K562 (cell line): ENCODE data around the gene MADD. TPM values are rescaled to one million over a fixed set of nuclear protein-coding genes. Genes with fewer than 3 reads are reported as not detected.

Source experiments
- BCOR ChIP-seq: fragments of 450-650 bp; IDR thresholded peaks from 2 replicates; pipeline ENCODE4 v1.6.1; 2016
- CBFA2T3 ChIP-seq: fragments of 450-650 bp; IDR thresholded peaks from 2 replicates; pipeline ENCODE4 v1.6.1; 2017
- CEBPB ChIP-seq: fragments of 450-650 bp; IDR thresholded peaks from 2 replicates; pipeline ENCODE4 v1.6.1; 2016; ENCODE audit warnings: missing genetic modification characterization, missing compliant biosample characterization
- CHAMP1 ChIP-seq: fragments of 450-650 bp; IDR thresholded peaks from 2 replicates; pipeline ENCODE4 v1.6.1; 2016; ENCODE audit warnings: mild to moderate bottlenecking
- CHD1 ChIP-seq: fragments of 200-600 bp; sonication (generic); IDR thresholded peaks from one replicate; pipeline ENCODE4 v1.6.1; 2012; ENCODE audit warnings: mild to moderate bottlenecking, moderate library complexity, low read length, inconsistent platforms
- ETV5 ChIP-seq: sonication (generic); formaldehyde crosslinking; IDR thresholded peaks from 2 replicates; pipeline ENCODE4 v1.4.0; 2020; ENCODE audit warnings: low read depth, mild to moderate bottlenecking, missing genetic modification reagents
- KAT7 ChIP-seq: sonication (generic); formaldehyde crosslinking; IDR thresholded peaks from 2 replicates; pipeline ENCODE4 v1.8.0; 2022; ENCODE audit warnings: missing genetic modification reagents, mild to moderate bottlenecking, borderline replicate concordance
- MBD2 ChIP-seq: sonication (generic); IDR thresholded peaks from 2 replicates; pipeline ENCODE4 v1.6.1; 2016; ENCODE audit warnings: low read depth, borderline replicate concordance
- MCM2 ChIP-seq: fragments of 450-650 bp; IDR thresholded peaks from 2 replicates; pipeline ENCODE4 v1.6.1; 2017; ENCODE audit warnings: low read depth, mild to moderate bottlenecking
- MITF ChIP-seq: IDR thresholded peaks from 2 replicates; pipeline ENCODE4 v1.6.1; 2014; ENCODE audit warnings: antibody characterized with exemption
- PHF8 ChIP-seq: fragments of 200-600 bp; sonication (generic); IDR thresholded peaks from 2 replicates; pipeline ENCODE4 v1.6.1; 2012; ENCODE audit warnings: mixed run types, mild to moderate bottlenecking, inconsistent platforms, low read length, moderate library complexity, borderline replicate concordance
- ZEB2 ChIP-seq: fragments of 450-650 bp; IDR thresholded peaks from 2 replicates; pipeline ENCODE4 v1.6.1; 2016
- ZNF277 ChIP-seq: fragments of 250-450 bp; sonication (Bioruptor Pico); IDR thresholded peaks from 2 replicates; pipeline ENCODE4 v1.8.0; 2022; ENCODE audit warnings: inconsistent platforms, mild to moderate bottlenecking, moderate library complexity, borderline replicate concordance
- polyA plus RNA-seq, 8 experiments: library from polyadenylated mRNA; depleted of rRNA in 4 of 8; stranded (reverse) in 5 of 8; unstranded in 3 of 8; fragments of >200 nt; fragmentation: Nextera tagmentation in 2 of 8; fragmentation: Illumina TruSeq in 1 of 8; extraction: Ambion mirVana in 2 of 8; extraction: Trizol in 1 of 8; gene quantifications; 2 replicates each; pipeline versions ENCODE4 v1.2.1 to v1.2.3, GENCODE V29; 2011 to 2014; ENCODE audit warnings: inconsistent platforms in 1 of 8, missing spikeins in 1 of 8
- total RNA-seq, 7 experiments: library from RNA; depleted of rRNA in 6 of 7; stranded (reverse); fragments of >200 nt in 6 of 7; fragmentation: Illumina TruSeq in 2 of 7; extraction: Trizol in 2 of 7; gene quantifications; 2 replicates each; pipeline versions ENCODE4 v1.2.1 to v1.2.3, GENCODE V29; 2011 to 2021; ENCODE audit warnings: low replicate concordance in 1 of 7
- TF ChIP-seq, protein P1 (sequence below): fragments of 250-450 bp; sonication (Bioruptor Pico); IDR thresholded peaks from 2 replicates; pipeline ENCODE4 v1.8.0; 2021; ENCODE audit warnings: moderate library complexity, mild to moderate bottlenecking, inconsistent platforms
- TF ChIP-seq, protein P2 (sequence below): fragments of 450-650 bp; IDR thresholded peaks from 2 replicates; pipeline ENCODE4 v1.6.1; 2016; ENCODE audit warnings: low read depth, mild to moderate bottlenecking, moderate library complexity
- TF ChIP-seq, protein P3 (sequence below): fragments of 250-450 bp; sonication (Bioruptor Pico); IDR thresholded peaks from 2 replicates; pipeline ENCODE4 v1.9.0; 2021; ENCODE audit warnings: mild to moderate bottlenecking, inconsistent platforms

The MADD gene
- total and polyA plus RNA-seq, 9 of the 15 experiments (the other 6 are each of a cell fraction or from before 2014, with no cell fraction given) = 0.68 to 57.6 (median 33.6) TPM

DNA sequence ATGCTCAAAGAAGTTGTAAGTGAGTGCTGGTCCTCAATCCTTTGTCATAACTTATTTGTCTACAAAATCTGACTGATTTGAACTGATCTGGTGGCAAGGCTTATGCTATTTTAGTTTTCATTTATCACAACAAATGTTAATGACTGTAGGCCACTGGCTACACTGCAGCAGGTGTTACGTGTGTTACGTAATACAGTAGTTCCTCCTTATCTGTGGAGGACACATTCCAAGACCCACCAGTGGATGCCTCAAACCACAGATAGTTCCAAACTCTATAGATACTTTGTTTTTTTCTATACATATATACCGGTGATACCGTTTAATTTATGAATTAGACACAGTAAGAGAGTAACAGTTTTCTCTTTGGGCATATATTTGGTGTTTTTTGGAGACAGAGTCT, 7.0 kb downstream of the MADD start (continued):
- TF ChIP-seq BCOR (no peak), CBFA2T3 (peak; percentile 73), KAT7 (CRISPR knock-in tag) (no peak), CHAMP1 (no peak), MBD2 (no peak), ZNF277 (CRISPR knock-in tag) (no peak), PHF8 (no peak), MCM2 (no peak), CEBPB (tag) (peak; percentile 94), ZEB2 (peak; percentile 74; the same call in 1 of the 2 replicates), CHD1 (no peak), ETV5 (CRISPR knock-in tag) (no peak), MITF (no peak)
- TF ChIP-seq, protein P1, sequence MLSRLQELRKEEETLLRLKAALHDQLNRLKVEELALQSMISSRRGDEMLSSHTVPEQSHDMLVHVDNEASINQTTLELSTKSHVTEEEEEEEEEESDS (CRISPR knock-in tag) = no peak
- TF ChIP-seq, protein P2, sequence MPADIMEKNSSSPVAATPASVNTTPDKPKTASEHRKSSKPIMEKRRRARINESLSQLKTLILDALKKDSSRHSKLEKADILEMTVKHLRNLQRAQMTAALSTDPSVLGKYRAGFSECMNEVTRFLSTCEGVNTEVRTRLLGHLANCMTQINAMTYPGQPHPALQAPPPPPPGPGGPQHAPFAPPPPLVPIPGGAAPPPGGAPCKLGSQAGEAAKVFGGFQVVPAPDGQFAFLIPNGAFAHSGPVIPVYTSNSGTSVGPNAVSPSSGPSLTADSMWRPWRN = 0 out of 2 replicates have a peak, but pooled peaks have one; percentile 40
- TF ChIP-seq, protein P3, sequence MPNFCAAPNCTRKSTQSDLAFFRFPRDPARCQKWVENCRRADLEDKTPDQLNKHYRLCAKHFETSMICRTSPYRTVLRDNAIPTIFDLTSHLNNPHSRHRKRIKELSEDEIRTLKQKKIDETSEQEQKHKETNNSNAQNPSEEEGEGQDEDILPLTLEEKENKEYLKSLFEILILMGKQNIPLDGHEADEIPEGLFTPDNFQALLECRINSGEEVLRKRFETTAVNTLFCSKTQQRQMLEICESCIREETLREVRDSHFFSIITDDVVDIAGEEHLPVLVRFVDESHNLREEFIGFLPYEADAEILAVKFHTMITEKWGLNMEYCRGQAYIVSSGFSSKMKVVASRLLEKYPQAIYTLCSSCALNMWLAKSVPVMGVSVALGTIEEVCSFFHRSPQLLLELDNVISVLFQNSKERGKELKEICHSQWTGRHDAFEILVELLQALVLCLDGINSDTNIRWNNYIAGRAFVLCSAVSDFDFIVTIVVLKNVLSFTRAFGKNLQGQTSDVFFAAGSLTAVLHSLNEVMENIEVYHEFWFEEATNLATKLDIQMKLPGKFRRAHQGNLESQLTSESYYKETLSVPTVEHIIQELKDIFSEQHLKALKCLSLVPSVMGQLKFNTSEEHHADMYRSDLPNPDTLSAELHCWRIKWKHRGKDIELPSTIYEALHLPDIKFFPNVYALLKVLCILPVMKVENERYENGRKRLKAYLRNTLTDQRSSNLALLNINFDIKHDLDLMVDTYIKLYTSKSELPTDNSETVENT (CRISPR knock-in tag) = no peak
